AG10803 (cell line): ENCODE data around the gene DDAH1.

ENCODE experiments used
- DNase-seq: peaks from one replicate; pipeline ENCODE4 v3.0.0; 2010; ENCODE audit warnings: low read depth
- H3K4me3 ChIP-seq: 2 replicates; pipeline ENCODE4 v1.5.1; 2011; ENCODE audit warnings: mild to moderate bottlenecking, low read length, control low read depth
- TF ChIP-seq, protein P1 (sequence below): conservative IDR thresholded peaks from 2 replicates; pipeline ENCODE4 v1.5.1; 2011; ENCODE audit warnings: mild to moderate bottlenecking, low read length, control low read depth, inconsistent platforms

Gene DDAH1

DNA sequence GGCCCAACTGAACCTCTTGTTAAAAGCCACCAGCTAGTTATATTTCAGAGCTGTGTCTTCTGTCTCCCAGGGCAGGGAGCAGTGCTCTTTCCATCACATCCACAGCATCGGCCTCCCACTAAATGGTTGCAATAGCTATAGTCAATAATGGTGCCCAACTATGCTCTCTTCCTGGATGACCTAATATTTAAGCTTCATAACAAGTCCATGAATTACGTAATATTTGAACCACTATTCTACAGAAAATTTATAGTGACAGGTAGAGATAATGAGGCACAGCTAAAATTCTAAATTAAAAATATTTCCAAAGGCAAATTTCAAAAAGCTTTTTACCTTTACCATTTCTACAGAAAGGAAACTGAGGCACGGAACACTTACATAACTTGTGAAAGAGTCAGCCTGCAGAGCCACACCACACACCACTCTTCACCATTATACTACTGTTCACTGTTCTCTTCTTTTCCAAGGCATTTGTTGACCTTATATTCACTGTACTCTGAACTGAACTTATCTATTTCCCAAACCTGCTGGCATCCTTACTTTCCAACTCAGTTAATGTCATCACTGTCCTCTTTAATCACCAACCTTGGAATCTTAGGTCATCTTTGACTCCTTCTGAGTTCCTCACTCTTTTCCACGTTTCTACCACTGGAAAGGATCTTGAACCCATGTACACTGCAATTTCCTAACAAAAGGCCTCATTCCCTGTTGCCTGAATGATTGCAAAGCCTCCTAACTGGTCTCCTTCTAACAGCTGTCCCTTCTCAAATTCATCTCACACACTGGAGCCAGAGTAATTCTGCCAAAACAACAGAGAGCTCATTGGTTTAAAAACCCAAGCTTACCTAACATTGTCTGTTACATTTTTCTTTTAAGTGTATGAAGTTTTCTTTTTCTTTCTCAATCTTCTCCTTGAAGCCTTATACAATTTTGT, 85.5 kb downstream of the DDAH1 start:
- H3K4me3 ChIP-seq: no peak overlapping the region

DNA sequence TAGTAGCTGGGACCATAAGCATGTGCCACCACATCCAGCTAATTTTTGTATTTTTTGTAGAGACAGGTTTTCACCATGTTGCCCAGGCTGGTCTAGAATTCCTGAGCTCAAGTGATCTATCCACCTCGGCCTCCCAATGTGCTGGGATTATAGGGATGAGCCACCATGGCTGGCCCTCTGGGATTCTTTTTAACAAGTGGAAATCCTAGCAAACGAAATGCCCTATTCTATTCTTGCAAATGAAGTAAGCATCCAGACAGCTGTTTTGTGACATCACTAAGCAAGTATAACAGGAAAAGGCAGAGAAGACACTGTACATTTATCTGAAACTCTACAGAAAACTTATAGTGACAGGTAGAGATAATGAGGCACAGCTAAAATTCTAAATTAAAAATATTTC, 86.4 kb downstream of the DDAH1 start:
- TF ChIP-seq, protein P1, sequence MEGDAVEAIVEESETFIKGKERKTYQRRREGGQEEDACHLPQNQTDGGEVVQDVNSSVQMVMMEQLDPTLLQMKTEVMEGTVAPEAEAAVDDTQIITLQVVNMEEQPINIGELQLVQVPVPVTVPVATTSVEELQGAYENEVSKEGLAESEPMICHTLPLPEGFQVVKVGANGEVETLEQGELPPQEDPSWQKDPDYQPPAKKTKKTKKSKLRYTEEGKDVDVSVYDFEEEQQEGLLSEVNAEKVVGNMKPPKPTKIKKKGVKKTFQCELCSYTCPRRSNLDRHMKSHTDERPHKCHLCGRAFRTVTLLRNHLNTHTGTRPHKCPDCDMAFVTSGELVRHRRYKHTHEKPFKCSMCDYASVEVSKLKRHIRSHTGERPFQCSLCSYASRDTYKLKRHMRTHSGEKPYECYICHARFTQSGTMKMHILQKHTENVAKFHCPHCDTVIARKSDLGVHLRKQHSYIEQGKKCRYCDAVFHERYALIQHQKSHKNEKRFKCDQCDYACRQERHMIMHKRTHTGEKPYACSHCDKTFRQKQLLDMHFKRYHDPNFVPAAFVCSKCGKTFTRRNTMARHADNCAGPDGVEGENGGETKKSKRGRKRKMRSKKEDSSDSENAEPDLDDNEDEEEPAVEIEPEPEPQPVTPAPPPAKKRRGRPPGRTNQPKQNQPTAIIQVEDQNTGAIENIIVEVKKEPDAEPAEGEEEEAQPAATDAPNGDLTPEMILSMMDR: no peak
- H3K4me3 ChIP-seq: no peak overlapping the region
- no peak for DNase-seq

More for the DNA sequence above, 85.5 kb downstream of the DDAH1 start:
- TF ChIP-seq, protein P1: no peak
- DNase-seq: no peak

DNA sequence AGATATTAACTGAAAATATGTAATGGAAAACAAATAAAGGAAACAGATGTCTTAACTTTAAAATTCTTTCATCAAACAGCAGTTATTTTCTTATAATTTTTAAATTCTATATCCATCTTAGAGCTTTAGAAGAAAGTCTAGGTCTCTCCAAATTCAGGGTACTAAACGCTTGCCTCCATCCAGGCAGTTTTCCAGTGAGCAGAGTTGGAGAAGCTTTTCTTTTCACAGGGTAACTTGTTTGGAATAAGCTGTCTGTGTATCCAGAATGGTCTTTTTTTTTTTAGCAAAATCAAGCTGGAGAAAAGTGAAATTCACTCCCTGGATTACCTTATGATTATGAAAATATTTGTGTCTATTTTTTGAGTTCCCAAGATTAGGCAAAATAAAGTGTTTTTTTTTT, 88.6 kb downstream of the DDAH1 start:
- H3K4me3 ChIP-seq: no peak overlapping the region
- DNase-seq: no peak
- TF ChIP-seq, protein P1: no peak

DNA sequence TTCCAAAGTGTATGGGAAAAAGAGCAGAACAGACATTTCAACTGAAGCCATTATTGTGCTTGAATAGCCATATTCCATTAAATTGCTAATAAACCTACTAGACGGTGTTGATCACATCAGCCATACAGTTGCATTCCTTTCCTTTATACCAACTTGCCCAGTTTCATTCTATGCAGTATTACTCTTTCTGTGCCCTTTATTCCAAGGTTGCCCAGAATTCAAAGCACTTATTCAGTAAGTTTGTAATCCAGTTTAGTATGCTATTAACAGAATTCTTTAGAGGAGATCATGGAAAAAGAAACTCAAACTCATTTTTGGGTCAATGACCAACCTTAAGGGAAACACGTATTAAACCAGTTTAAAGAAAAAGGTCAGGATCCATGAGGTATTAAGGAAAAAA, 89.5 kb downstream of the DDAH1 start:
- TF ChIP-seq, protein P1: no peak
- no peak for DNase-seq

DNA sequence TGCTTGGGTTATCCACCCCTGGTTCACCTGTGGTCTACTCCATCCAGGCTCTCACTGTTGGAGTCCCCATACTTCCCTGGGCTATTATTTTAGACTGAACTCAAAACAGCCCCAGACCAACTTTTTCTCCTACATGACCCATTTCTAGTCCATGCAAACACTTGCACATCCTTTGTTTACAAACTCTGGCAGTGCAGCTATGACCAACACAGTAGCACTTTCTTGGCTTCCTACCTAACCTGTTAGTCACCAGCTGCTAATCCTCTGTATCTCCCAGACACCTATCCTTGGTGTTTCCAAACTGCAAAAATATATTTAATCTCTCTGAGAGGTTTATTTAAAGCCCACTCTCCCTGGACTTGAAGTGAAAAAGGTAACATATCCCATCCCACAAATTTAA, 90.8 kb downstream of the DDAH1 start:
- DNase-seq: peak; percentile 83
- TF ChIP-seq, protein P1: no peak
- no peak overlapping the region for H3K4me3 ChIP-seq

More for the DNA sequence above, 89.5 kb downstream of the DDAH1 start:
- H3K4me3 ChIP-seq: no peak overlapping the region

DNA sequence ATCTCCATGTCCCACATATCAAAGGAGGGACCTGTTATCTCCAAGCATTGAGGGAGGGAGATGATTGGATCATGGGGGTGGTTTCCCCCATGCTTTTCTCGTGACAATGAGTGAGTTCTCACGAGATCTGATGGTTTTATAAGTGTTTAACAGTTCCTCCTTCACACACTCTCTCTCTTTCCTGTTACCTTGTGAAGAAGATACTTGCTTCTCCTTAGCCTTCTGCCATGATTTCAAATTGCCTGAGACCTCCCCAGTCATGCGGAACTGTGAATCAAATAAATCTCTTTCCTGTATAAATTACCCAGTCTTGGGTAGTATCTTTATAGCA, 91.6 kb downstream of the DDAH1 start:
- TF ChIP-seq, protein P1: no peak
- no peak for DNase-seq
- H3K4me3 ChIP-seq: no peak overlapping the region
